Endothelial cell of umbilical vein (primary cell): Measurements from ENCODE around the gene RET. TPM values are rescaled to one million over a fixed set of nuclear protein-coding genes. Genes with fewer than 3 reads are reported as not detected.

Source experiments
- BruUV-seq: library from RNA; stranded (reverse); fragments of 400-500 nt; replicated peaks from 2 replicates; lab custom pipeline; 2021; lab: Mats Ljungman, UMichigan
- CTCF ChIA-PET: fragments of 300-600, 350-600 bp; sonication (Branson Sonifier 250); formaldehyde crosslinking; loops from one replicate; lab custom pipeline; 2021; ENCODE audit warnings: antibody characterized with exemption, inconsistent platforms; lab: Charles Lee
- POLR2A ChIA-PET: fragments of 300-600, 350-600 bp; sonication (Branson Sonifier 250); formaldehyde crosslinking; loops from one replicate; lab custom pipeline; 2021; ENCODE audit warnings: antibody characterized with exemption, inconsistent platforms; lab: Charles Lee
- DNase-seq: peaks from one replicate; pipeline ENCODE4 v3.0.0-alpha.2; 2011; ENCODE audit warnings: low read depth, low spot score
- FAIRE-seq: peaks from 2 replicates; lab custom pipeline; 2011; peaks lifted over from hg19 to GRCh38; lab: Jason Lieb, UNC
- H2AFZ ChIP-seq: 2 replicates; pipeline ENCODE4 v1.6.0; 2012; ENCODE audit warnings: low read depth, low read length, control low read depth, inconsistent platforms
- H3K27ac ChIP-seq: 2 replicates; pipeline ENCODE4 v1.5.1; 2011; ENCODE audit warnings: low read depth, mild to moderate bottlenecking, control low read depth, low read length, moderate library complexity; ENCODE audit not compliant: insufficient read depth
- H3K27me3 ChIP-seq, 2 experiments: 2 replicates each; pipeline versions ENCODE4 v1.6.0 to v1.6.1; 2011; ENCODE audit warnings: low read length in 2 of 2, mixed read lengths in 1 of 2; ENCODE audit not compliant: control insufficient read depth in 2 of 2, insufficient read depth in 2 of 2
- H3K36me3 ChIP-seq, 2 experiments: 2 replicates in 1 of 2; 3 replicates in 1 of 2; pipeline ENCODE4 v1.5.1; 2011; ENCODE audit warnings: low read length in 2 of 2, mild to moderate bottlenecking in 1 of 2, moderate library complexity in 1 of 2; ENCODE audit not compliant: control insufficient read depth in 2 of 2, insufficient read depth in 2 of 2; ENCODE audit errors: extremely low read depth in 1 of 2
- H3K4me1 ChIP-seq: 3 replicates; pipeline ENCODE4 v1.5.1; 2011; ENCODE audit warnings: mild to moderate bottlenecking, low read length; ENCODE audit not compliant: control insufficient read depth, insufficient read depth; ENCODE audit errors: extremely low read depth
- H3K4me2 ChIP-seq: 2 replicates; pipeline ENCODE4 v1.6.1; 2011; ENCODE audit warnings: low read length, control low read depth, mixed read lengths; ENCODE audit not compliant: insufficient read depth
- H3K4me3 ChIP-seq, 3 experiments: fragments of 200-600 bp in 1 of 3; sonication (generic), shearing (Covaris generic) in 1 of 3; replicated peaks in 1 of 3; 2 replicates each; pipeline ENCODE4 v1.5.1; 2011 to 2016; ENCODE audit warnings: control low read depth in 3 of 3, low read length in 3 of 3, mild to moderate bottlenecking in 2 of 3, inconsistent platforms in 1 of 3, low read depth in 1 of 3, moderate library complexity in 1 of 3; ENCODE audit not compliant: insufficient read depth in 1 of 3
- H3K79me2 ChIP-seq: 2 replicates; pipeline ENCODE4 v1.6.0; 2012; ENCODE audit warnings: low read length, inconsistent platforms; ENCODE audit not compliant: control insufficient read depth, insufficient read depth
- H3K9ac ChIP-seq: replicated peaks from 2 replicates; pipeline ENCODE3; 2011; ENCODE audit warnings: low read length, control low read depth; ENCODE audit not compliant: insufficient read depth; ENCODE audit errors: extremely low read depth
- H3K9me1 ChIP-seq: replicated peaks from 3 replicates; pipeline ENCODE4 v1.6.0; 2011; ENCODE audit warnings: mild to moderate bottlenecking, low read length; ENCODE audit not compliant: control insufficient read depth, insufficient read depth; ENCODE audit errors: extremely low read depth
- H3K9me3 ChIP-seq: replicated peaks from 2 replicates; pipeline ENCODE4 v1.5.1; 2012; ENCODE audit warnings: low read length, inconsistent platforms; ENCODE audit not compliant: control insufficient read depth, insufficient read depth
- H4K20me1 ChIP-seq: replicated peaks from 2 replicates; pipeline ENCODE3; 2011; ENCODE audit warnings: mild to moderate bottlenecking, low read length; ENCODE audit not compliant: control insufficient read depth, insufficient read depth; ENCODE audit errors: extremely low read depth
- EZH2 ChIP-seq: IDR thresholded peaks from 2 replicates; pipeline ENCODE4 v1.6.1; 2012; ENCODE audit warnings: borderline replicate concordance, low read depth, mild to moderate bottlenecking, moderate library complexity, low read length, inconsistent platforms; ENCODE audit not compliant: severe bottlenecking
- FOS ChIP-seq: IDR thresholded peaks from 2 replicates; pipeline ENCODE4 v1.6.1; 2011; ENCODE audit warnings: mild to moderate bottlenecking, low read length, moderate library complexity, borderline replicate concordance; ENCODE audit not compliant: insufficient read depth
- GATA2 ChIP-seq: IDR thresholded peaks from 2 replicates; pipeline ENCODE4 v1.7.0; 2011; ENCODE audit warnings: low read depth, mild to moderate bottlenecking, moderate library complexity, mixed read lengths, low read length; ENCODE audit not compliant: insufficient read length, insufficient read depth
- JUN ChIP-seq: IDR thresholded peaks from 2 replicates; pipeline ENCODE4 v1.6.1; 2011; ENCODE audit warnings: borderline replicate concordance, low read depth; ENCODE audit not compliant: insufficient read length, insufficient read depth
- MYC ChIP-seq: IDR thresholded peaks from one replicate; pipeline ENCODE4 v1.6.1; 2011; ENCODE audit warnings: mild to moderate bottlenecking, low read depth, low read length
- POLR2A ChIP-seq: IDR thresholded peaks from 2 replicates; pipeline ENCODE4 v1.6.1; 2012; ENCODE audit warnings: low read depth, mild to moderate bottlenecking, control low read depth, low read length
- POLR2AphosphoS5 ChIP-seq: IDR thresholded peaks from 2 replicates; pipeline ENCODE4 v1.6.1; 2012; ENCODE audit warnings: low read depth, mild to moderate bottlenecking, control low read depth, low read length, moderate library complexity; ENCODE audit not compliant: insufficient read depth
- dilution Hi-C: fragments of 300-500 bp; cut with MboI; formaldehyde crosslinking; loops from one replicate; pipeline ENCODE4 v1.15.0; 2019; ENCODE audit warnings: low sequenced_read_pairs; ENCODE audit not compliant: extremely low pct_ligation_motif_present
- intact Hi-C: fragments of 100-400 bp; cut with micrococcal nuclease; formaldehyde crosslinking; loops from one replicate; pipeline ENCODE4 v1.10.0; 2022
- polyA plus RNA-seq, 4 experiments: library from polyadenylated mRNA; depleted of rRNA in 3 of 4; stranded (reverse) in 3 of 4; unstranded in 1 of 4; fragments of >200 nt; gene quantifications; 2 replicates each; pipeline versions ENCODE4 v1.2.1 to v1.2.3, GENCODE V29; 2011 to 2012; ENCODE audit warnings: missing spikeins in 1 of 4
- total RNA-seq: library from RNA; stranded (reverse); gene quantifications from 2 replicates; pipeline ENCODE4 v1.2.3, GENCODE V29; 2021
- TF ChIP-seq, protein P1 (sequence below), 2 donors: IDR thresholded peaks; 1 replicate in 1 of 2; 2 replicates in 1 of 2; pipeline ENCODE4 v1.5.1; 2011; ENCODE audit warnings: low read length in 2 of 2, mild to moderate bottlenecking in 2 of 2, moderate library complexity in 2 of 2, control low read depth in 1 of 2, inconsistent platforms in 1 of 2, low read depth in 1 of 2; ENCODE audit not compliant: insufficient read depth in 1 of 2; ENCODE audit errors: extremely low read depth in 1 of 2
- TF ChIP-seq, protein P2 (sequence below): IDR thresholded peaks from 2 replicates; pipeline ENCODE4 v1.6.1; 2011; ENCODE audit not compliant: insufficient read depth, insufficient read length

RET gene
- total and polyA plus RNA-seq, 2 donors (not counting 3 experiments of a cell fraction or from before 2014, with no cell fraction given), result 0.04 to 0.22 TPM

DNA sequence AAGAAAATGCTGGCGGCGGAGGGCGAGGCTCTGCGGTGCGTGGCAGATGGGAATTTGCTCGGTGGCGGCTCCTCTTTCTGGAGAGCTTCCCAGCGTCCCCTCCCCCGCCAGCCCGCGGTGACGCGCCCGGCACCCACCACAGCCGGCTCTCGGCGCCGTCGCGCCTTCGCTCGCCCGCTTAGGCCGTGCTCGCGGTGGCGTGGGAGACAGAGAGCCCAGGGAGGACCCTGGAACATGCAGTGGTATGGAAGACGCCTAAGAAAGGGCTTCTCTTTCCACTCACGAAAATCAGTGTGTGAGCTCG, 60.8 kb downstream of the RET start:
- Histone ChIP-seq H3K27me3 (peaks cover 2 to 6% of the 10 kb centered on the region in 2 experiments), H3K9ac (peak overlapping the region; percentile 92), H3K4me3 (peak overlapping the region; percentile 35 to 98 (median 75)), H3K36me3 (no peaks in the 10 kb centered on the region), H3K79me2 (peaks cover 35% of the 10 kb centered on the region), H3K9me3 (no peaks in the 10 kb centered on the region), H3K4me1 (peaks cover 24% of the 10 kb centered on the region), H2AFZ (peak overlapping the region; percentile 41), H3K9me1 (no peaks in the 10 kb centered on the region), H3K4me2 (peak overlapping the region; percentile 56), H3K27ac (peak overlapping the region; percentile 81), H4K20me1 (no peaks in the 10 kb centered on the region)
- POLR2A ChIA-PET, result no interaction called here
- DNase-seq (peak; percentile 45), FAIRE-seq (no peak)
- no TSS peak for BruUV-seq
- CTCF ChIA-PET, result interaction anchor here (0.7 to 1.7 kb wide), 2 partner anchors 22 to 67 kb away, joined by 3 to 12 read pairs; no protein-coding TSS in a partner anchor
- TF ChIP-seq POLR2A, result no peak
- TF ChIP-seq, protein P1, sequence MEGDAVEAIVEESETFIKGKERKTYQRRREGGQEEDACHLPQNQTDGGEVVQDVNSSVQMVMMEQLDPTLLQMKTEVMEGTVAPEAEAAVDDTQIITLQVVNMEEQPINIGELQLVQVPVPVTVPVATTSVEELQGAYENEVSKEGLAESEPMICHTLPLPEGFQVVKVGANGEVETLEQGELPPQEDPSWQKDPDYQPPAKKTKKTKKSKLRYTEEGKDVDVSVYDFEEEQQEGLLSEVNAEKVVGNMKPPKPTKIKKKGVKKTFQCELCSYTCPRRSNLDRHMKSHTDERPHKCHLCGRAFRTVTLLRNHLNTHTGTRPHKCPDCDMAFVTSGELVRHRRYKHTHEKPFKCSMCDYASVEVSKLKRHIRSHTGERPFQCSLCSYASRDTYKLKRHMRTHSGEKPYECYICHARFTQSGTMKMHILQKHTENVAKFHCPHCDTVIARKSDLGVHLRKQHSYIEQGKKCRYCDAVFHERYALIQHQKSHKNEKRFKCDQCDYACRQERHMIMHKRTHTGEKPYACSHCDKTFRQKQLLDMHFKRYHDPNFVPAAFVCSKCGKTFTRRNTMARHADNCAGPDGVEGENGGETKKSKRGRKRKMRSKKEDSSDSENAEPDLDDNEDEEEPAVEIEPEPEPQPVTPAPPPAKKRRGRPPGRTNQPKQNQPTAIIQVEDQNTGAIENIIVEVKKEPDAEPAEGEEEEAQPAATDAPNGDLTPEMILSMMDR (IDR thresholded peaks at IDR 0.05; ENCODE audit: extremely low read depth in 1 of 2, insufficient read depth in 1 of 2, low read depth in 1 of 2, low read length in 2 of 2), result peak in 1 of 2 donors; percentile 14
- dilution Hi-C loops (no loop called here), intact Hi-C loops (loop anchor here (2.0 to 5.0 kb wide), 4 partner anchors 33 to 355 kb away; partner anchors contain the start of genes BMS1 and HNRNPF)

DNA sequence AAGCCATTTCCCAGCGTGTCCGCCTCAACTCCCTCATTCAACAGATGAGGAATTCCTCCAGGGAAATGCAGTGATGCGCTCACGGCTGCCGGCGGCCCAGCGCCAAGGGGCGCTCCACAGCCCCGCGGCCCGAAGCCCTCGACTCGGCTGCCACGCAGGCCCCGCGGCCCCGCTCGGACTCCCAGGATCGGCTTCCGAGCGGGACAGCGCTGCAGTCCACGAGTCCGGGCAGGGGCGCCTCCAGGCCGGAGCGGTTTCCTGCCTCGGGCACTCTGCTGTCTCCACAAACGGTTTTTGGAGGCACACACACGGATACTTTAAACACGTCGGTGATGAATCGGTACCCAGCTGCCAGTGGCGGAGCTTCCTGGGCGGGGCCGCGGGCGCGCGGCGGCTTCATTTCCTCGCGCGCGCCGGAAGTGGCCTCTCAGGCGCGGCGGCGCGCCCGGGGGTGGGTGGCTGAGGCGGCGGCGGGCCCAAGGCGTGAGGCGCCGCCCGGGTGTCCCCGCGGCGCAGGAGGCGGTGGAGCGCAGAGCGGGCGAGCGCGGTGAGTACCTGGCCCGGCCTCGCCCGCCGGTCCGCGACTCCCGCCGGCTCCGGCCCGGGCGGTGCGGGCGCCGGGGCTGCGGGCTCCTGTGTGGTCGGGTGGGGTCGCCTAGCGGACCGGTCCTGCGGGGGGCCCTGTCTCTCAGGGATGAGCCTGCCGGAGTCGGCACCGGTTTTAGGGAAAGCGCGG, 61.3 kb downstream of the RET start, which contains the start of gene CSGALNACT2:
Gene CSGALNACT2, plus strand, starts transcription at position 425 of the 736 bp plus-strand sequence. CDS start 16,705 bp downstream, outside the sequence.
- peak; percentile 78 for FAIRE-seq
- peaks cover 24% of the 10 kb centered on the region for H3K4me1 ChIP-seq
- no peaks in the 10 kb centered on the region for H3K9me1 ChIP-seq
- ChIA-PET POLR2A (no interaction called here), CTCF (interaction anchor here (0.7 to 1.7 kb wide), 3 partner anchors 21 to 67 kb away, joined by 3 to 12 read pairs (median 6); no protein-coding TSS in a partner anchor)
- H3K9me3 ChIP-seq, result no peaks in the 10 kb centered on the region
- peaks cover 2 to 6% of the 10 kb centered on the region in 2 experiments for H3K27me3 ChIP-seq
- peak within 1 kb of the TSS; percentile 48 for H2AFZ ChIP-seq
- peak within 1 kb of the TSS; percentile 92 for H3K9ac ChIP-seq
- TSS peak; percentile 68 for BruUV-seq
- dilution Hi-C loops, result no loop called here
- peak within 1 kb of the TSS; percentile 75 to 98 (median 92) for H3K4me3 ChIP-seq
- H3K4me2 ChIP-seq, result peak within 1 kb of the TSS; percentile 97
- DNase-seq, result peak; percentile 76
- H3K36me3 ChIP-seq, result no peaks in the 10 kb centered on the region
- H3K79me2 ChIP-seq, result peaks cover 40% of the 10 kb centered on the region
- TF ChIP-seq MYC (no peak), JUN (no peak), POLR2AphosphoS5 (peak; percentile 92), FOS (peak; percentile 34), POLR2A (peak; percentile 80), GATA2 (no peak), EZH2 (no peak)
- TF ChIP-seq, protein P1 (IDR thresholded peaks at IDR 0.05; ENCODE audit: extremely low read depth in 1 of 2, insufficient read depth in 1 of 2, low read depth in 1 of 2, low read length in 2 of 2), result no peak
- TF ChIP-seq, protein P2, sequence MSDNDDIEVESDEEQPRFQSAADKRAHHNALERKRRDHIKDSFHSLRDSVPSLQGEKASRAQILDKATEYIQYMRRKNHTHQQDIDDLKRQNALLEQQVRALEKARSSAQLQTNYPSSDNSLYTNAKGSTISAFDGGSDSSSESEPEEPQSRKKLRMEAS, result no peak
- no peaks in the 10 kb centered on the region for H4K20me1 ChIP-seq
- H3K27ac ChIP-seq, result peak within 1 kb of the TSS; percentile 81
- intact Hi-C loops, result loop anchor here (2.0 to 5.0 kb wide), 4 partner anchors 33 to 355 kb away; partner anchors contain the start of genes BMS1 and HNRNPF
